Activated T-cell treated with anti-CD3 and anti-CD28 coated beads for 48 hours (primary cell): ENCODE data around the gene SPATA21.

Experiments used
- DNase-seq: peaks from one replicate; pipeline ENCODE4 v3.0.0-alpha.2; 2020; ENCODE audit warnings: low read depth

The SPATA21 gene

DNA sequence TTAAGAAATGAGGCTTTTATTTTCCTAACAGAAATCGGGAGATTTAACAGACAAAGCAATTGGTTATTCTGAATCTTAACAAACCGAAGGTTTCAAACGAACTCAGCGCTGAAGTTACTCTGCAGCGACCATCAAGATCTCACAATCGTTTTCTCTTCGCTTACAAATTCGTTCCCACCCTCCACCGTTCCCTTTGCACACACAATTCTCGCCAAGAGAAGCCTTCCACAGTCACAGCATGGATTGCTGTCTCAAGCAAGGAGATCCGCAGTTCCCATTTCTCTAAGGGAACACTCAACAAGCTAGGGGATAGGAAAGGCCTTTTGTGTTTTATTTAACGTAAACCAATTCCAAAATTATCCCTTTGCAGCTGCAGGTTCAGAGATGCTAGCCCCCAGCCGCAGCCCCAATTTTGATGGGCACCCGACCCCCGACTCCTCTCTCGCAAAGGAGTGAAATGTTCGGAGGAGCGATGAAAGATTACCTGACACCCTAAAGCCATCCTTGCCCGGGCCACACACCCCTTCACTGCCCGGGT, 85.7 kb downstream of the SPATA21 start:
- DNase-seq: no peak

DNA sequence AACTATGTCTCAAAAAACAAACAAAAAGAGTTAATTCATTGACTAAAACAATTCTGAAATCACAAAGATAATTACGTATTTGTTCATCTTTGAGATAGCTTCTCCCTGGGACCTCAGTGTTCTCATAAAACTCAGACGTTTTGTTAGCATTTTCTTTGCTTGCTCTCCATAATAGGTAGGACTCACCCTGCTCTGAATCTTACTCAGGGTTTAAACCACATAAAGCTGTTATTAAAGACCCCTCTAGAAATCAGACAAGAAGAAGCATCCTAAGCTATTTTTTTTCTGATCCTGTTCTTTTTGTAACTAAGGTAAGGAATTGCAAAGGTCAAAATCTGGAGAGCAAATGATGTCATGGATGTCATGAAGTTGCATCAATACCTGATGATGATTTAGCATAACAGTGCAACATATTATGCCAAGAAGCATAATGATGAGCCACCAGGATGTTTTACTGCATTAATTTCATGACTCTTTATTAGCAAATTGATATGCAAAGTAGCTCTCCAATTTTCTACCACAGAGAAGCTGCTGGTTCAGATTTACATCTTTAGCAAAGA, 87.3 kb downstream of the SPATA21 start:
- DNase-seq: no peak
